ENCODE results near the gene HOXB9. TPM values are rescaled to one million over a fixed set of nuclear protein-coding genes. Genes with fewer than 3 reads are reported as not detected.

The HOXB9 gene
- total RNA-seq, 2 experiments from 2014 or later, result 8.4 to 19.6 TPM

DNA sequence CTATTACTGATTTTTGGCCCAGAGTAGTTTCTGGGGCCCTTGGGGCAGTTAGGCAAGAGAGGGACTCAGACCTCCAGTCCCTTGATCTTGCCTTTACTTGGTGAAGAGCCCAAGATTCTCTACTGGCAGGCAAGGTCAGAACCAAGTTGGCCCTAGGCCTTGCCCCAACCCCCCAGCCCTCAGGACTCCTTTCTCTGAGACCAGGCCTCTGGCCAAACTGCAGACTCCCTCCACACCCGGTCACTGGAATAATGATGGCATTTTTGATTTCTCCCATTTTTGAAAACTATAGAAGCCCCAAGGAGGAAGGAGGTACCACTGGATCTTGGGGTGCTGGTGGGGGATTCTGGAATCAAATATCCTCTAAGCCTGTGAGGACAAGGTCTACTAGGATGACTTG is 18.0 kb upstream of the HOXB9 start:
- ATAC-seq (no peak), DNase-seq (no peak)
- Mint-ChIP-seq H3K4me3 (no peak overlapping the region), H3K4me1 (peaks cover 49% of the 10 kb centered on the region), H3K27me3 (peaks cover 83% of the 10 kb centered on the region), H3K9me3 (ENCODE audit: low read depth) (no peaks in the 10 kb centered on the region), H3K27ac (no peak overlapping the region), H3K36me3 (peaks cover 7% of the 10 kb centered on the region)
- CTCF ChIA-PET, result interaction anchor here (0.9 to 1.3 kb wide), 3 partner anchors 12 to 46 kb away, joined by 3 to 7 read pairs (median 3); no protein-coding TSS in a partner anchor

GRCh38 chr17:48643697-48644012 is 17.5 kb upstream of the HOXB9 start:
- Mint-ChIP-seq H3K4me1 (peaks cover 48% of the 10 kb centered on the region), H3K4me3 (no peak overlapping the region), H3K9me3 (ENCODE audit: low read depth) (no peaks in the 10 kb centered on the region), H3K27ac (no peak overlapping the region), H3K27me3 (peaks cover 88% of the 10 kb centered on the region), H3K36me3 (peaks cover 7% of the 10 kb centered on the region)
- ATAC-seq (no peak), DNase-seq (no peak)
- CTCF ChIA-PET, result interaction anchor here (1.2 to 13.1 kb wide), 3 partner anchors 11 to 42 kb away, joined by 3 to 190 read pairs (median 7); partner anchors contain the start of gene HOXB9

DNA sequence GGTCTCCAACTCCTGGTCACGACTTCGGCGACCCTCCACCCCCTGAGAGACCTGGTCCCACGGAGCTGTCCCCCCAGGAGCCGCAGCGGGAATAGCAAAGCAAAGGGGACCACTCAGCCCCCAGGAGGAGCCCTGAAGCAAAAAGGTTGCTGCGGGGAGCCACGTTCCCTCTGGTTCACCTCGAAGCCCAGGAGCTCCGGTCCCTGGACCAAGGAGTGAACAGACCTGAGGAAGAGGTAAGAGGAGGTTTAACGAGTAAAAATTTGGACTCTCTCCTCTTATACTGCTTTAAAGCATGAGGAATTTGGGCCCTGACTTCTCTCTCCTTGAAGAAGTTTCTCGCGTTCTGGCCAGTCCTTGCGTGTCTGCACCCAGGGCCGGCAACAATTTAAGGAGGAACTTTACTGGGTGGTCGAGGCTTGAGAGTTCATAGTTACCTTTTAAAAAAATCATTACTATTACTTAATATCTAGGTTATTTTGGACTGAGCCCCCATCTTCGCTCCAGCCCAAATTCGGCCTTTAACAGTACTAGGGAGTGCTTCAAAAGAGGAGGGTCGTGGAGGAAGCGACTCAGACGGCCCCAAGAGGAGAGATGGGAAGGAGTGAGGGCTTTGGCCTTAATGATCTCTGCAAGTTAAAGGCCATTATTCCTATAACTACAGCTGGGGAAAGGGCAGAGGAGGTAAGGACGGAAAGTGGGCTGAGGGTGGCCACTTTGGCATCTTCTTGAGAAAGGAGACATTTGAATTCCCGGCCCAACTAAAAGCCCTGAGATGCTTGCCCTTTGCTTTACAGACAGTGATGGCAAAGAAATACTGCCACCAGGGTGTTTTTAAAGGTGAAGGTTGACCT is 16.9 kb upstream of the HOXB9 start:
- CTCF ChIA-PET, result interaction anchor here (1.2 to 13.1 kb wide), 3 partner anchors 11 to 41 kb away, joined by 3 to 190 read pairs (median 7); partner anchors contain the start of gene HOXB9
- Mint-ChIP-seq H3K27ac (no peak overlapping the region), H3K36me3 (peaks cover 8% of the 10 kb centered on the region), H3K4me3 (no peak overlapping the region), H3K27me3 (peaks cover 88% of the 10 kb centered on the region), H3K9me3 (ENCODE audit: low read depth) (no peaks in the 10 kb centered on the region), H3K4me1 (peaks cover 47% of the 10 kb centered on the region)
- ATAC-seq, result no peak
- DNase-seq, result no peak

- no peak for DNase-seq
- Mint-ChIP-seq H3K4me1 (peaks cover 42% of the 10 kb centered on the region), H3K27ac (no peak overlapping the region), H3K36me3 (peaks cover 8% of the 10 kb centered on the region), H3K4me3 (peak overlapping the region; percentile 36), H3K27me3 (peaks cover 91% of the 10 kb centered on the region), H3K9me3 (ENCODE audit: low read depth) (no peaks in the 10 kb centered on the region)
- ATAC-seq, result no peak
- CTCF ChIA-PET, result interaction anchor here (1.3 to 13.1 kb wide), 2 partner anchors 19 to 41 kb away, joined by 3 to 190 read pairs; partner anchors contain the start of gene HOXB9
Measured at GRCh38 chr17:48642059-48642842, 16.1 kb upstream of the HOXB9 start.

- CTCF ChIA-PET, result interaction anchor here (1.3 to 13.1 kb wide), 3 partner anchors 19 to 40 kb away, joined by 3 to 190 read pairs (median 7); partner anchors contain the start of gene HOXB9
- ATAC-seq (no peak), DNase-seq (no peak)
- Mint-ChIP-seq H3K4me3 (peak overlapping the region; percentile 36), H3K4me1 (peaks cover 44% of the 10 kb centered on the region), H3K36me3 (peaks cover 8% of the 10 kb centered on the region), H3K27me3 (peaks cover 95% of the 10 kb centered on the region), H3K9me3 (ENCODE audit: low read depth) (no peaks in the 10 kb centered on the region), H3K27ac (no peak overlapping the region)
Measured at GRCh38 chr17:48641541-48642058, 15.4 kb upstream of the HOXB9 start.

- ATAC-seq (no peak), DNase-seq (no peak)
- H3K36me3 Mint-ChIP-seq, result peaks cover 8% of the 10 kb centered on the region
- H3K4me1 Mint-ChIP-seq, result peaks cover 44% of the 10 kb centered on the region
- CTCF ChIA-PET, result interaction anchor here (1.1 to 13.1 kb wide), 4 partner anchors 18 to 48 kb away, joined by 3 to 190 read pairs (median 5); partner anchors contain the start of genes HOXB5 and HOXB9
- no peak overlapping the region for H3K4me3 Mint-ChIP-seq
- H3K9me3 Mint-ChIP-seq (ENCODE audit: low read depth), result no peaks in the 10 kb centered on the region
- peaks cover 99% of the 10 kb centered on the region for H3K27me3 Mint-ChIP-seq
- H3K27ac Mint-ChIP-seq, result no peak overlapping the region
Measured at GRCh38 chr17:48640858-48641180, 14.7 kb upstream of the HOXB9 start.

DNA sequence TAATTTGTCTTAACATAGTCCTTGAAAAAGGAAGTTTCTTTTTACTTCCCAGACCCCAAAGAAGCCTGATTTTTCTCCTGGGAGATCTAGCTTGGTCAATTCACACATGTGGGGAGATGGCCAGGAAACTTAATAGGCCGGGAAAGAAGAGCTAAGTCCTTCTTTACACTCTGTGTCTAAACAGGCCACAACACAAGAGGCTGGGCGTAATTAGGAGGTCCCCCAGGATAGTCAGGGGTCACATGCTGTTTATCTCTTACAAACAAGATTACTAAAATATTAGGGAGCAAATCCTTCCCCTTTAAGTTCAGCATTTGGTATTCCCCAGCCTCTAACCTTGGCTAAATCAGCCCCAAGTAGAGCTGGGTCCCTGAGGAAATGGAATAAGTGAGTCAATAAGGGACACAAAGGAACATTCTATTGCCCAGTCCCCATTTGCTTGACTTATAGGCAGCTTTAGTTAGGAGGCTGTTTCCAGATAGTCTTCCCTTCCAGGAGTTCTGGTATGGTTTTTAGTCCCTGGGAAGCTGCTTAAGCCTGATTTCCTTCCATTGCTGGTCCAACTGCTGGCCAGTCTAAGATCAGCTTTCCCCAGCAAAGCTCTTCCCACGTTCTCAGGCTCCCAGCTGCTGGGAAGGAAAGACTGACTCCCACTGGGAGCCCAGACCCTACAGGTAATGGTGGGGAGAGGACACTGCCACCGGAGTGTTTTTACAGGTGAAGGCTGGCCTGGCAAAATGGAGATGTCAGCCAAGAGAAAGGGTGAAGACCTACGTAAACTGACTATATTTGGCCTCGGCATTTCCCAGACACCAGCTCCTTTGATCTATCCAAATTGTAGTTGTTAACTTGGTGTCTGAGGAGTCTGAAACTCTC is 14.1 kb upstream of the HOXB9 start:
- H3K9me3 Mint-ChIP-seq (ENCODE audit: low read depth), result no peaks in the 10 kb centered on the region
- no peak for DNase-seq
- H3K27me3 Mint-ChIP-seq, result peaks cover 99% of the 10 kb centered on the region
- peaks cover 38% of the 10 kb centered on the region for H3K4me1 Mint-ChIP-seq
- no peak for ATAC-seq
- H3K27ac Mint-ChIP-seq, result no peak overlapping the region
- CTCF ChIA-PET, result interaction anchor here (1.0 to 13.1 kb wide), 5 partner anchors 17 to 47 kb away, joined by 3 to 190 read pairs (median 3); partner anchors contain the start of genes HOXB5 and HOXB9
- no peak overlapping the region for H3K4me3 Mint-ChIP-seq
- H3K36me3 Mint-ChIP-seq, result peaks cover 6% of the 10 kb centered on the region

- DNase-seq (no peak), ATAC-seq (no peak)
- Mint-ChIP-seq H3K36me3 (peaks cover 4% of the 10 kb centered on the region), H3K27me3 (peaks cover 99% of the 10 kb centered on the region), H3K4me3 (no peak overlapping the region), H3K27ac (no peak overlapping the region), H3K4me1 (peaks cover 34% of the 10 kb centered on the region), H3K9me3 (ENCODE audit: low read depth) (no peaks in the 10 kb centered on the region)
- CTCF ChIA-PET, result interaction anchor here (13.1 kb wide), 1 partner anchor 16 kb away, joined by 190 read pairs; the partner anchor contains the start of gene HOXB9
Measured at GRCh38 chr17:48639136-48639535, 13.0 kb upstream of the HOXB9 start.

DNA sequence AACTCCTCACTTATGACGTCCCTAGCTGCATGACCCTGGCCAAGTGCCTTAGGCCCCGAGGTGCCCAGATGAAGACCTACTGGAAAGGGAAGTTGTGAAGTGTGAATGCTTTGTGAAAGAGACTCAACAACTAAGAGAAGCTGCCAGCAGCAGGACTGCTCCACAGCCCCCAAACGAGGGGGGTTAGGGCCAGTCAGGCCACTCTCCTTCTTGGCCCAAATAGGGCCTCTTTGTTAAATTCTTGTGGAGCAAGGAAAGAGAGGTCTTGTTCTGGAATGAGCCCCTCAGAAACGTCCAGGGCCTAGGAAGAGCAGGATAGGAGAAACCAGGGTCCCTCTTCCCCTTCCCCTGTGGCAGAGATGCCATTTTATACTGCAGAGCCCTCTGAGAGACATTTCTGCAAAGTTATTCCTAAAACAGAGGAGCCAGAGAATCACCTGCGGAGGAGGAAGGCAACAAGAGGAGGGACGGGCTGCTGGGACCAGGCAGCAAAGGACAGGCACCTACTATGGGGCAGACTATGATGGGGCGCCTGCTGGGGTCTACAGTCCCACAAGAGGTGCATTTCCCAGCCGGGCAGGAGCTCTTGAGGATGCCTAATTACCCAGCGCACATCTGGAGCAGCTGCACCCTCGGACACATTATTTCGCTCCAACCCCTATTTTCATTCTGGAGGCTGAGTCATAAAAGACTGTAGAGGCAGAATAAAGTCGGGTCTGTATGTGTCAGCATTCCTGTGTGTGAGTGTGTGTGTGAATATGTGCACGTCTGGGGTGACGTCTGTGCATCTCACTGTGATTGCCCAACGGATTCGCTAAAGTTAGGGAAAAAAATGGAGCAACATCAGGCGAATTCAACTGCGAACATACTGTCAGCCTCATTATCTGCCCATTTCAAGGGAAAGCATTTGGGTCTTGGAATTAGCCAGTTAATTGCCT is 11.4 kb upstream of the HOXB9 start:
- Mint-ChIP-seq H3K27ac (no peak overlapping the region), H3K9me3 (ENCODE audit: low read depth) (no peaks in the 10 kb centered on the region), H3K36me3 (peaks cover 6% of the 10 kb centered on the region), H3K4me3 (no peak overlapping the region), H3K27me3 (peaks cover 96% of the 10 kb centered on the region), H3K4me1 (peaks cover 30% of the 10 kb centered on the region)
- DNase-seq, result no peak
- no peak for ATAC-seq
- CTCF ChIA-PET, result interaction anchor here (0.8 to 13.1 kb wide), 16 partner anchors 8 to 356 kb away, joined by 3 to 190 read pairs (median 6); partner anchors contain the start of genes HOXB5 and HOXB9

- CTCF ChIA-PET, result interaction anchor here (0.6 to 13.1 kb wide), 39 partner anchors 9 to 539 kb away, joined by 3 to 190 read pairs (median 4); partner anchors contain the start of genes ATP5MC1, HOXB13, HOXB5 and HOXB9
- Mint-ChIP-seq H3K27me3 (peaks cover 88% of the 10 kb centered on the region), H3K4me3 (no peak overlapping the region), H3K36me3 (peaks cover 4% of the 10 kb centered on the region), H3K9me3 (ENCODE audit: low read depth) (no peaks in the 10 kb centered on the region), H3K27ac (no peak overlapping the region), H3K4me1 (peaks cover 34% of the 10 kb centered on the region)
- DNase-seq (peak; percentile 87), ATAC-seq (peak; percentile 72)
Measured at GRCh38 chr17:48636177-48637018, 10.2 kb upstream of the HOXB9 start.

Data from activated CD8-positive, alpha-beta memory T cell treated with anti-CD3 and anti-CD28 coated beads, Interleukin-2, amount 10 ng/mL, durations not matched to agents 7 days and 5 days (primary cell).